Measurements from ENCODE around the gene ASAP3. TPM values are rescaled to one million over a fixed set of nuclear protein-coding genes. Genes with fewer than 3 reads are reported as not detected.

ASAP3 gene
- total and polyA plus RNA-seq, 9 of the 15 experiments (the other 6 are each of a cell fraction or from before 2014, with no cell fraction given) = 1.7 to 31.2 (median 17.4) TPM

DNA sequence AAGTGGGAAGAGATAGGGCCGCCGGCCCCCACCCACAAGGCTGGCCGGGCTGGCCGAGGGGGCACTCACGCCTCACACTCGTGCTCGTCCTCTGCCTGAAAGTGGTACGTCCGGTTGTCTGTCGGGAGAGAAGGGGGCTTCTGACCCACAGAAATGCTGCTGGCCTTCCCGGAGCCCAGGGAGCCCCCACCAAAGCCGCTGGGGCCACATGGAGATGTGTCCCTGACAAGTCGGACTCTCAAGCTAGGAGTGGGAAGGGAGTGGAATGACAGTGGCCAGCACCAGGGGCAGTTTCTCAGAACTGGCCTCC is 46.7 kb downstream of the ASAP3 start:
- DNase-seq (ENCODE audit: extremely low read depth in 1 of 4, low spot score in 3 of 4) (no peak), FAIRE-seq (no peak), ATAC-seq (no peak)
- Histone ChIP-seq H3K9me3 (replicated peaks; ENCODE audit: control insufficient read depth, insufficient read depth, low read depth, low read length) (no peaks in the 10 kb centered on the region), H3K4me2 (ENCODE audit: insufficient read depth, low read length) (no peak overlapping the region), H3K27ac (ENCODE audit: extremely low read depth, low read depth, low read length) (no peak overlapping the region), H3K4me1 (replicated peaks in 1 of 2; ENCODE audit: control insufficient read depth in 2 of 2, insufficient read depth in 2 of 2, low read length in 2 of 2) (peaks cover 7 to 19% of the 10 kb centered on the region in 2 experiments; a peak in 4 of 5 replicates), H4K20me1 (replicated peaks; ENCODE audit: control insufficient read depth, insufficient read depth, low read length) (no peaks in the 10 kb centered on the region), H2AFZ (ENCODE audit: low read depth, low read length) (no peak overlapping the region), H3K9ac (ENCODE audit: insufficient read depth in 1 of 2, low read depth in 2 of 2, low read length in 2 of 2) (peak overlapping the region in 1 of 2 experiments; percentile 30; a peak in 1 of 4 replicates), H3K79me2 (ENCODE audit: control insufficient read depth, insufficient read depth, low read length) (no peaks in the 10 kb centered on the region), H3K9me1 (ENCODE audit: control insufficient read depth, insufficient read depth, low read length) (no peaks in the 10 kb centered on the region), H3K36me3 (ENCODE audit: control insufficient read depth, insufficient read depth, low read length) (peaks cover 41% of the 10 kb centered on the region; the same call in 1 of the 3 replicates), H3K27me3 (ENCODE audit: control insufficient read depth in 2 of 2, insufficient read depth in 2 of 2, low read length in 2 of 2) (no peaks in the 10 kb centered on the region), H3K4me3 (no peak overlapping the region)
- no peak for TF ChIP-seq MEF2D (tag; conservative IDR thresholded peaks at IDR 0.05; ENCODE audit: low read depth)
- peak; percentile 7 for TF ChIP-seq RBM22 (IDR thresholded peaks at IDR 0.05; ENCODE audit: low read depth, low read length, poor library complexity, severe bottlenecking)
- 94% methylated on average over 12 of the region's 13 CpGs for WGBS (ENCODE audit: insufficient coverage, low coverage, missing lambda C conversion rate)
- ChIA-PET CTCF (ENCODE audit: low intra/inter-chr PET ratio) (interaction anchor here (0.6 kb wide), 1 partner anchor 32 kb away, joined by 3 read pairs; no protein-coding TSS in a partner anchor), POLR2A (interaction anchor here (0.6 to 2.4 kb wide), 2 partner anchors 15 to 25 kb away, joined by 3 to 12 read pairs; no protein-coding TSS in a partner anchor)
- intact Hi-C loops (cut with micrococcal nuclease) (no loop called here), in situ Hi-C loops (cut with MboI) (no loop called here)
- BruUV-seq (replicated peaks) = no TSS peak

DNA sequence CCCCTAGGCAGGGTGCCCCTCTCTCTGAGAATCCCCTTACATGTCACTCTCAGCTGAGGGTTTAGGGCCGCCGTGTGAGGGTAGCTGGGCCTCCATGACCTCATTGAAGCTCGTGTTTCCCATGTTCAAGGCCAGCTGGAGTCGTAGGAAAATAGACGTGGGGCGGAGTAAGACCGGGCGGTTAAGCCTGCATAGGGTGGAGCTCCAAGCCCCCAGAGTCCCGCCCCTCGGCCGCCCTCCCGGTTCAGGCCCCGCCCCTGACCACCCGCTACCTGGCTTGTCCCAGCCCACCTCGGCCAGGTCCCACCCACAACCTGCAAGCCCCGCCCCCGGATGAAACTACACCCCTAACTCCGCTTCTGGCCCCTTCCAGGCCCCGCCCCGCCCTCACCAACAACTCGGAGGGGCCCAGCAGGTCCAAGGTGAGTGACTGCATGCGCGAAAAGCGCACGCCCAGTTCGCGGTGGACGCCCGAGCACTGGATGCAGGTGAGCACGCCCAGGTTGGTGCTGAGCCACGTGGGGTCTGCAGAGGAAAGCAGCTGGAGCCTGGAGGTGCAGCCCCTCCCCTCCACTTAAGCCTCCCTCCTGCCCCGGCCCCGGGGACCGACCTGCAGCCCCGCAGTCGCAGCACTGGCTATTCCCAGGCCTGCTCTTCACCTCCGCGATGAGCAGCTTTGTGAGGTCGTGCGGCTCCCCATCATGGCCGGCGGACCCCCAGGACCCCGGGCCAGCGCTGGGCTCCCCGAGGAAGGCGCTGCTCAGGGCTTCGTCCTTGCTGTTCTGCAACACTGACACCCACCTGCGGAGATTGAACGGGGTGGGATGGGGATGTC is 47.2 kb downstream of the ASAP3 start:
- FAIRE-seq (peak; percentile 93), ATAC-seq (peak; percentile 100), DNase-seq (ENCODE audit: extremely low read depth in 1 of 4, low spot score in 3 of 4) (peak; percentile 85 to 100 (median 98))
- peaks cover 39% of the 10 kb centered on the region; the same call in 1 of the 3 replicates for H3K36me3 ChIP-seq (ENCODE audit: control insufficient read depth, insufficient read depth, low read length)
- 45% methylated on average over 36 of the region's 49 CpGs for WGBS (ENCODE audit: insufficient coverage, low coverage, missing lambda C conversion rate)
- H3K9ac ChIP-seq (ENCODE audit: insufficient read depth in 1 of 2, low read depth in 2 of 2, low read length in 2 of 2) = peak overlapping the region; percentile 23 to 79; a peak in 3 of 4 replicates
- H2AFZ ChIP-seq (ENCODE audit: low read depth, low read length) = peak overlapping the region; percentile 90
- H3K4me1 ChIP-seq (replicated peaks in 1 of 2; ENCODE audit: control insufficient read depth in 2 of 2, insufficient read depth in 2 of 2, low read length in 2 of 2) = peaks cover 7 to 19% of the 10 kb centered on the region in 2 experiments; a peak in 4 of 5 replicates
- H3K4me3 ChIP-seq = no peak overlapping the region; the same call in 1 of the 2 replicates
- BruUV-seq (replicated peaks) = no TSS peak
- H3K4me2 ChIP-seq (ENCODE audit: insufficient read depth, low read length) = peak overlapping the region; percentile 80
- no peaks in the 10 kb centered on the region for H3K27me3 ChIP-seq (ENCODE audit: control insufficient read depth in 2 of 2, insufficient read depth in 2 of 2, low read length in 2 of 2)
- ChIA-PET POLR2A (interaction anchor here (0.6 to 2.4 kb wide), 7 partner anchors 10 to 94 kb away, joined by 3 to 12 read pairs (median 3); partner anchors contain the start of gene HNRNPR), CTCF (ENCODE audit: low intra/inter-chr PET ratio) (no interaction called here)
- H3K9me3 ChIP-seq (replicated peaks; ENCODE audit: control insufficient read depth, insufficient read depth, low read depth, low read length) = no peaks in the 10 kb centered on the region
- in situ Hi-C loops (cut with MboI) (no loop called here), intact Hi-C loops (cut with micrococcal nuclease) (no loop called here)
- H3K79me2 ChIP-seq (ENCODE audit: control insufficient read depth, insufficient read depth, low read length) = no peaks in the 10 kb centered on the region
- peak overlapping the region; percentile 62; the same call in 2 of the 3 replicates for H3K27ac ChIP-seq (ENCODE audit: extremely low read depth, low read depth, low read length)
- no peaks in the 10 kb centered on the region for H3K9me1 ChIP-seq (ENCODE audit: control insufficient read depth, insufficient read depth, low read length)
- no peaks in the 10 kb centered on the region for H4K20me1 ChIP-seq (replicated peaks; ENCODE audit: control insufficient read depth, insufficient read depth, low read length)
- TF ChIP-seq PRPF4 (IDR thresholded peaks at IDR 0.05; ENCODE audit: insufficient read depth, low read depth, low read length, poor library complexity, severe bottlenecking) (no peak), SAP30 (IDR thresholded peaks at IDR 0.05; ENCODE audit: borderline replicate concordance, insufficient read depth, low read depth, low read length, poor library complexity, severe bottlenecking) (no peak), SETDB1 (IDR thresholded peaks at IDR 0.05; ENCODE audit: low read length) (no peak), CREM (IDR thresholded peaks at IDR 0.05; ENCODE audit: low read depth) (0 out of 2 replicates have a peak, but pooled peaks have one; percentile 4), RBM22 (IDR thresholded peaks at IDR 0.05; ENCODE audit: low read depth, low read length, poor library complexity, severe bottlenecking) (peak; percentile 20)
- TF ChIP-seq, protein P1, sequence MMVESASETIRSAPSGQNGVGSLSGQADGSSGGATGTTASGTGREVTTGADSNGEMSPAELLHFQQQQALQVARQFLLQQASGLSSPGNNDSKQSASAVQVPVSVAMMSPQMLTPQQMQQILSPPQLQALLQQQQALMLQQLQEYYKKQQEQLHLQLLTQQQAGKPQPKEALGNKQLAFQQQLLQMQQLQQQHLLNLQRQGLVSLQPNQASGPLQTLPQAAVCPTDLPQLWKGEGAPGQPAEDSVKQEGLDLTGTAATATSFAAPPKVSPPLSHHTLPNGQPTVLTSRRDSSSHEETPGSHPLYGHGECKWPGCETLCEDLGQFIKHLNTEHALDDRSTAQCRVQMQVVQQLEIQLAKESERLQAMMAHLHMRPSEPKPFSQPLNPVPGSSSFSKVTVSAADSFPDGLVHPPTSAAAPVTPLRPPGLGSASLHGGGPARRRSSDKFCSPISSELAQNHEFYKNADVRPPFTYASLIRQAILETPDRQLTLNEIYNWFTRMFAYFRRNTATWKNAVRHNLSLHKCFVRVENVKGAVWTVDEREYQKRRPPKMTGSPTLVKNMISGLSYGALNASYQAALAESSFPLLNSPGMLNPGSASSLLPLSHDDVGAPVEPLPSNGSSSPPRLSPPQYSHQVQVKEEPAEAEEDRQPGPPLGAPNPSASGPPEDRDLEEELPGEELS (CRISPR knock-in tag; IDR thresholded peaks at IDR 0.05; ENCODE audit: borderline replicate concordance) = no peak
- TF ChIP-seq, protein P2, sequence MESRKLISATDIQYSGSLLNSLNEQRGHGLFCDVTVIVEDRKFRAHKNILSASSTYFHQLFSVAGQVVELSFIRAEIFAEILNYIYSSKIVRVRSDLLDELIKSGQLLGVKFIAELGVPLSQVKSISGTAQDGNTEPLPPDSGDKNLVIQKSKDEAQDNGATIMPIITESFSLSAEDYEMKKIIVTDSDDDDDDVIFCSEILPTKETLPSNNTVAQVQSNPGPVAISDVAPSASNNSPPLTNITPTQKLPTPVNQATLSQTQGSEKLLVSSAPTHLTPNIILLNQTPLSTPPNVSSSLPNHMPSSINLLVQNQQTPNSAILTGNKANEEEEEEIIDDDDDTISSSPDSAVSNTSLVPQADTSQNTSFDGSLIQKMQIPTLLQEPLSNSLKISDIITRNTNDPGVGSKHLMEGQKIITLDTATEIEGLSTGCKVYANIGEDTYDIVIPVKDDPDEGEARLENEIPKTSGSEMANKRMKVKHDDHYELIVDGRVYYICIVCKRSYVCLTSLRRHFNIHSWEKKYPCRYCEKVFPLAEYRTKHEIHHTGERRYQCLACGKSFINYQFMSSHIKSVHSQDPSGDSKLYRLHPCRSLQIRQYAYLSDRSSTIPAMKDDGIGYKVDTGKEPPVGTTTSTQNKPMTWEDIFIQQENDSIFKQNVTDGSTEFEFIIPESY (CRISPR knock-in tag; IDR thresholded peaks at IDR 0.05) = no peak
